KG1 (cell line): Measurements from ENCODE around the gene DDX1.
"Not testable (repeated sequence)": the region's sequence is repeated elsewhere in the genome, so short reads cannot be mapped to it uniquely, and the experiment has no call there.

Experiments
- DNase-seq: peaks from one replicate; lab custom pipeline; 2025; lab: John Stamatoyannopoulos, UW

DDX1 gene

GRCh38 chr2:15591692-15592463 lies at the start of gene DDX1:
Gene DDX1, plus strand, starts transcription at chr2:15591868. Its CDS starts 66 bp downstream, at chr2:15591934.
- peak; percentile 72 for DNase-seq

- DNase-seq, result not testable (repeated sequence)
Observed at GRCh38 chr2:15542269-15542668, 49.4 kb upstream of the DDX1 start.

GRCh38 chr2:15543053-15543452 lies 48.6 kb upstream of the DDX1 start:
- no peak for DNase-seq

- no peak for DNase-seq
Observed at GRCh38 chr2:15543541-15543940, 48.1 kb upstream of the DDX1 start.

GRCh38 chr2:15544227-15544626 lies 47.4 kb upstream of the DDX1 start:
- DNase-seq, result no peak

- no peak for DNase-seq
Observed at GRCh38 chr2:15546297-15547098, 45.2 kb upstream of the DDX1 start.

- DNase-seq, result no peak
Observed at GRCh38 chr2:15547115-15547876, 44.4 kb upstream of the DDX1 start.

- DNase-seq, result no peak
Observed at GRCh38 chr2:15548974-15549373, 42.7 kb upstream of the DDX1 start.

GRCh38 chr2:15553519-15553918 lies 38.1 kb upstream of the DDX1 start:
- DNase-seq, result no peak

GRCh38 chr2:15553951-15554350 lies 37.7 kb upstream of the DDX1 start:
- no peak for DNase-seq

GRCh38 chr2:15554525-15555218 lies 37.0 kb upstream of the DDX1 start:
- DNase-seq, result no peak

- DNase-seq, result no peak
Observed at GRCh38 chr2:15555760-15556193, 35.9 kb upstream of the DDX1 start.

GRCh38 chr2:15556311-15556930 lies 35.2 kb upstream of the DDX1 start:
- DNase-seq, result no peak

- DNase-seq, result no peak
Observed at GRCh38 chr2:15557887-15558311, 33.8 kb upstream of the DDX1 start.

- DNase-seq, result no peak
Observed at GRCh38 chr2:15559379-15560139, 32.1 kb upstream of the DDX1 start.

- peak; percentile 43 for DNase-seq
Observed at GRCh38 chr2:15560140-15560987, 31.3 kb upstream of the DDX1 start.

GRCh38 chr2:15560988-15561573 lies 30.6 kb upstream of the DDX1 start, which contains the start of gene NBAS:
Gene NBAS, minus strand, starts transcription at chr2:15561334. Its CDS starts 30 bp downstream, at chr2:15561304.
- DNase-seq, result peak; percentile 84

GRCh38 chr2:15561574-15562344 lies 29.9 kb upstream of the DDX1 start:
- DNase-seq, result peak; percentile 31
